ENCODE results near the gene C6orf62.
"Not testable (repeated sequence)": the region's sequence is repeated elsewhere in the genome, so short reads cannot be mapped to it uniquely, and the experiment has no call there.

C6orf62 gene

DNA sequence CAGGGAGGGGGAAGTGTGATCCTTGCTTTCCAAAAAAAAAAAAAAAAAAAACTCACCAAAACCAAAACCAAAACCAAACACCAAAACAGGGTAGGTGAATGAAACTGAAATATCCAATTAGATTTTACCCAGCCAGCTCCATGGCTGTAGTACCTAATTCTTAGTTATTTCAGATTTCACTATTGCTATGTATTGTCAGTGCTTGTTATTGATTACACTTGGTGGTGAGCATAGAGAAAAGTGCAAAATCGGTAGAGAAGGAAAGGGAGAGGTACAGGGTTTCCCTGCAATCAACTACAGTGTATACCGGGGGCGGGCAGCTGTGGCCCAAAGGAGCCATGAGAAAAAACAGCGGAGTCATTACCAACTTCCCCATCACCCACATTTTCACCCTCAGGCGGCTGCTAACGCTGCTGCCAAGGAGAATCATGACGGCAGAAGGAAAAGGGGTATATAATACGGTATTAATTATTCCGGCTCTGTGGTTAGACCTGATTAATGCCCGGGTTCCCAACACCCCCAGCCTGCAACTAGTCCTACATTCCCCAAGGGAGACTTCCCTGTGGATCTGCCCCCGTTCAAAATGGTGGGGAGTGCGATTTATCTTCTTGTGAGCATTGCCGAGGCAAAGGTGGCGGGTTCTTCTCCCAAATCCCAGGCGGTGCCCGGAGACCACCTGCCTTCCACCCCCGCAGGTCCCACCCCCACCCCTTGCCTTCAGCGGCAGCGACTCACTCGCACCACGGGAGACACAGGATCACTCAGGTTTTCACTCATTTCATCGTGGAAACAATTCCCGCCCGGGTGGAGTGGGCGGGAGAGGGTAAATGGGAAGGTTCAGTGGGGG is at the start of gene C6orf62:
C6orf62 (minus strand) TSS at position 30 of the 847 bp plus-strand sequence. CDS start 486 bp downstream, outside the sequence.
- DNase-seq, result peak; percentile 25 to 29

DNA sequence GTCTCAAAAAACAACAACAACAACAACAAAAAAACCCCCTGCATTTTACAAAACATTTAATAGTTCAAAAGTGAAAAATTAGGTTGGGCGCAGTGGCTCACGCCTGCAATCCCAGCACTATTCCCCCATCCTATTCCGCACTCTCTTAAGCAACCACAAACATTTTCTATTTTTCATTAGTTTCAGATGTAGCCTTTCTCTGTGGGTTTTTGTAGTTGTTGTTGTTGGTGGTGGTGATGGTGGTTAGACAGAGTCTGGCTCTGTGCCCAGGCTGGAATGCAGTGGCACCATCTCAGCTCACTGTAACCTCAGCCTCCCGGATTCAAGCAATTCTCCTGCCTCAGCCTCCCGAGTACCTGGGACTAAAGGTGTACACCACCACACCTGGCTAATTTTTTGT is 49.4 kb upstream of the C6orf62 start:
- DNase-seq, result no peak

- DNase-seq, result peak; percentile 73 to 79
Observed at GRCh38 chr6:24766680-24767462, 47.9 kb upstream of the C6orf62 start.

DNA sequence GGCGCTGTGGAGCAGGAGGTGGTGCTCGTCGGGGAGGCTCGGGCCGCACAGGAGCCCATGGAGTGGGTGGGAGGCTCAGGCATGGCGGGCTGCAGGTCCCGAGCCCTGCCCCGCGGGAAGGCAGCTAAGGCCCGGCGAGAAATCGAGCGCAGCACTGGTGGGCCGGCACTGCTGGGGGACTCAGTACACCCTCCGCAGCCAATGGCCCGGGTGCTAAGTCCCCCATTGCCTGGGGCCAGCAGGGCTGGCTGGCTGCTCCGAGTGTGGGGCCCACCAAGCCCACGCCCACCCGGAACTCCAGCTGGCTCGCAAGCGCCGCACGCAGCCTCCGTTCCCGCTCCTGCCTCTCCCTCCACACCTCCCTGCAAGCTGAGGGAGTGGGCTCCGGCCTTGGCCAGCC is 47.0 kb upstream of the C6orf62 start:
- DNase-seq, result not testable (repeated sequence)

DNA sequence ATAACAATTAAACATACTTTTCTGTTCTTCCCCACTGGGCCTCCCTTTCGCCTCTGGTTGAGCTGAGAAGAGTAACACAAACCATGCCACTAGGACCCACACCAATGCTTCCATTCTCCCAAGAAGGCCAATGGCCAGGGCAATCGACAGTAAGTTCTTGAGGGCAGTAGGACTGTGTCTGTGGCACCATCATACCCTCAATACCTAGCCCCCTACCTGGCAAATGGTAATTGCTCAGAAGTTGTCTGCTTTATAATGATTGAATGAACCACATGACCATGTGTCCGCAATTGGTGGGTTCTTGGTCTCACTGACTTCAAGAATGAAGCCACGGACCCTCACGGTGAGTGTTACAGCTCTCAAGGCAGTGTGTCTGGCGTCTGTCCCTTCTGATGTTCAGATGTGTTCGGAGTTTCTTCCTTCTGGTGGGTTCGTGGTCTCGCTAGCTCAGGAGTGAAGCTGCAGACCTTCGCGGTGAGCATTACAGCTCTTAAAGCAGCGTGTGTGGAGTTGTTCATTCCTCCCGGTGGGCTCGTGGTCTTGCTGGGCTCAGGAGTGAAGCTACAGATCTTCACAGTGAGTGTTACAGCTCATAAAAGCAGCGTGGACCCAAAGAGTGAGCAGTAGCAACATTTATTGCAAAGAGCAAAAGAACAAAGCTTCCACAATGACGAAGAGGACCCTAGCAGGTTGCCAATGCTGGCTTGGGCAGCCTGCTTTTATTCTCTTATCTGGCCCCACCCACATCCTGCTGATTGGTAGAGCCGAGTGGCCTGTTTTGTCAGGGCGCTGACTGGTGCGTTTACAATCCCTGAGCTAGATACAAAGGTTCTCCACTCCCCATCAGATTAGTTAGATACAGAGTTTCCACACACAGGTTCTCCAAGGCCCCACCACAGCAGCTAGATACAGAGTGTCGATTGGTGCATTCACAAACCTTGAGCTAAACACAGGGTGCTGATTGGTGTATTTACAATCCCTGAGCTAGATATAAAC is 46.2 kb upstream of the C6orf62 start:
- DNase-seq, result not testable (repeated sequence)

- no peak for DNase-seq
Observed at GRCh38 chr6:24763578-24763977, 44.6 kb upstream of the C6orf62 start.

DNA sequence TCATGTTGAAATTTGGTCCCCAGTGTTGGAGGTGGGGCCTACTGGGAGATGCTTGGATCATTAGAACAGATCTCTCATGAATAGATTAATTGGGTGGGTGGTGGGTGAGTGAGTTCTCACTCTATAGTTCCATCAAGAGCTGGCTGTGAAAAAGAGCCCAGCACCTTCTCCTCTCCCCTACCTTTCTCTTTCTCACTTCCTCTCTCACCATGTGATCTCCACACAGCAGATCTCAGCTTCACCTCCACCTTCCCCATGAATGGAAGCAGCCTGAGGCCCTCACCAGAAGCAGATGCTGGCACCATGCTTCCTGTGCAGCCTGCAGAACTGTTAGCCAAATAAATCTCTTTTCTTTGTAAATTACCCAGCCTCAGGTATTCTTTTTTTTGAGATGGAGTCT is 42.9 kb upstream of the C6orf62 start:
- no peak for DNase-seq

- DNase-seq, result no peak
Observed at GRCh38 chr6:24761193-24761835, 42.4 kb upstream of the C6orf62 start.

DNA sequence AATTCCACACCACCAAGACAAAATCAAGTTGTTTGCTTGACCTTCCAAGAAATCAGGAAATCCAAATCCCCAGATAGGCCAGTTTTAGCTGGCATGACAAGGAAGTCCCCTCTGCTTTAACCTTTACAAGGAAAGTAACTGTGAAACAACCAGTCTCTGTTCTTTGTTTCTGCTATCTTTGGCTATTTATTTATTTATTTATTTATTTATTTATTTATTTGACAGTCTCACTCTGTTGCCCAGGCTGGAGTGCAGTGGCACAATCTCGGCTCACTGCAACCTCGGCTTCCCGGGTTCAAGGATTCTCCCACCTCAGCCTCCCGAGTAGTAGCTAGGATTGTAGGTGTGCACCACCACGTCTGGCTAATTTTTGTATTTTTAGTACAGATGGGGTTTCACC is 41.3 kb upstream of the C6orf62 start:
- DNase-seq, result no peak

DNA sequence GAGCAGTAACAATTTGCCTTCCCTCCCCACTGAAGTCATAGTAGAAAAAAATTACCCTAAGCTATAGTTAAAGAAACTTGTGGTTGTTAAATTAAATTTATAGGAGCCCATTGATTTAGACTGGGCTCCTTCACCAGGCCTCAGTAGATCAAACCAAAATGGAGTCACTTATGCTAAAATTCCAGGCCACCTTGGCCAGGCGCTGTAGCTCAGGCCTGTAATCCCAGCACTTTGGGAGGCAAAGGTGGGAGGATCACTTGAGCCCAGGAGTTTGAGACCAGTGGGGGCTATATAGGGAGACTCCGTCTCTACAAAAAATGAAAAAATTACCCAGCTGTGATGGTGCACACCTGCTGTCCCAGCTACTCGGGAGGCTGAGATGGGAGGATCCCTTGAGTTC is 40.8 kb upstream of the C6orf62 start:
- DNase-seq, result no peak

GRCh38 chr6:24757611-24758010 is 38.7 kb upstream of the C6orf62 start:
- DNase-seq, result peak; percentile 12 to 24

DNA sequence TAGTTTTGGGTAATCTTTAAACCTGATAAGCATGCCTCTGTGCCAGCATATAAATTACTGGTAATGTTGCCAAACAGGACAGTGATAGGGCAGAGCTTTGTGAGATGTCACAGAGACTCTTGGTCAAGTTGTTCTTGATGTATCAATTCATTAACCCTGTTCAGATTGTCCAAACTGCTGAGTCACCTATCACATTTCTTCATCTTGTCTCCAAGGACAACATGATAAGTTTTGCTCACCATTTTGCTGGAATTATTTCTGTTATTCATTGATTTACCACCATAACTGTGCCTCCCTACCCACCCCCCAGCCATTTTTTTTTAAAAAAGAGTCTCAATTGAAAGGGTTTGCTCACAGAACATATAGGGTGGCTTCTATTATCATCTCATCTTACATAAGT is 36.3 kb upstream of the C6orf62 start:
- DNase-seq, result no peak

DNA sequence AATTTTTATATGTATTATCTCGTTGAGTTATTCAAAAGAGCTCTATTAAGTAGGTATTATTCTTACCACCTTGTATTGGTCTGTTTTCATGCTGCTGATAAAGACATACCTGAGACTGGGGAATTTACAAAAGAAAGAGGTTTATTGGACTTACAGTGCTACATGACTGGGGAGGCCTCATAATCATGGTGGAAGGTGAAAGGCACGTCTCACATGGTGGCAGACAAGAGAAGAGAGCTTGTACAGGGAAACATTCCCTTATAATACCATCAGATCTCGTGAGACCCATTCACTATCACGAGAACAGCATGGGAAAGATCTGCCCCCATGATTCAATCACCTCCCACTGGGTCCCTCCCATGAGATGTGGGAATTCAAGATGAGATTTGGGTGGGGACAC is 35.4 kb upstream of the C6orf62 start:
- not testable (repeated sequence) for DNase-seq

DNA sequence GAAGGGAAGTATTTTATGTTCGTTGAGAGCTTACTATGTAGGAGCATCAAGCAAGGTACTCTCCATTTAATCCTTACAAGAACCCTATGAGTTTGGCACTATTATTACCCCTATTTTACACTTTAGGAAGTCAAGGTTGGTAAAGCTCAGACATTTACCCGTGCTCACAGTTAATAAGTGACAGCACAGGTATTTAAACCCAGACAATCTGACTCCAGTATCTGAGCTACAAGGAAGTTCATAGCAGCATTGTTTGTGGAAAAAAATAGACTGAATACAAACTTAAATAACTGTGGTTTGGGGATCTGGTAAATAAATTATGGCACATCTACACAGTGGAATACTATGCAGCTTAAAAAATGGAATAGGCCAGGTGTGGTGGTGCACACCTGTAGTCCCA is 34.6 kb upstream of the C6orf62 start:
- DNase-seq, result no peak

DNA sequence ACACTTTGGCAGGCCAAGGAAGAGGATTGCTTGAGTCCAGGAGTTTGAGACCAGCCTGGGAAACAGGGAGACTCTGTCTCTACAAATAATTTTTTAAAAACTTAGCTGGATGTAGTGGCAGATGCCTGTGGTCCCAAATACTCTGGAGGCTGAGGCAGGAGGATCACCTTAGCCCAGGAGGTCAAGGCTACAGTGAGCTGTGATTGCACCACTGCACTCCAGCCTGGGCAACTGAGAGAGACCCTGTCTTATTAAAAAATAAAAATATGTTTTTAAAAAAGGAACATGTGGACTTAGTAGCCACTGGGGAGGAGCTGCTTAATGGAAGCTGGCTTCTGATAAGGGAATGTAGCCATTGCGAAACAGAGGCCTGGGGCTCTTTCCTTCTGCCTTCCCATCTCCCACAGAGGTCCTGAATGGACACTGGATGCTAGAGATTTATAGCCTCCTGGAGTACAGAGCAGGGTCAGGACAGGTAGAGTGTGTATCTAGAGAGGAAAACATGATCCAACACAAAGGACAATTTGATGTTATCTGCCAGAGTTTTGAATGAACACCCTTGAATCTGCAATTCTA is 34.1 kb upstream of the C6orf62 start:
- DNase-seq, result no peak

GRCh38 chr6:24752503-24752902 is 33.5 kb upstream of the C6orf62 start:
- DNase-seq, result no peak

DNA sequence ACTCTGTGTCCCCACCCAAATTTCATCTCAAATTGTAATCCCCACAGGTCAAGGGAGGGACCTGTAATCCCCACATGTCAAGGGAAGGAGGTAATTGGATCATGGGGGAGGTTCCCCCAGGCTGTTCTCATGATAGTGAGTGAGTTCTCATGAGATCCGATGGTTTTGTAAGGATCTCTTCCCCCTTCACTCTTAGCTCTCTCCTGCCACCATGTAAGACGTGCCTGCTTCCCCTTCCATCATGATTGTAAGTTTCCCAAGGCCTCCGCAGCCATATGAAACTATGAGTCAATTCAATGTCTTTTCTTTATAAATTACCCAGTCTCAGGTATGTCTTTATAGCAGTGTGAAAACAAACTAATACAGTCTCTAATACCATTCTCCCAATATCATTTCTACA is 31.9 kb upstream of the C6orf62 start:
- not testable (repeated sequence) for DNase-seq

DNA sequence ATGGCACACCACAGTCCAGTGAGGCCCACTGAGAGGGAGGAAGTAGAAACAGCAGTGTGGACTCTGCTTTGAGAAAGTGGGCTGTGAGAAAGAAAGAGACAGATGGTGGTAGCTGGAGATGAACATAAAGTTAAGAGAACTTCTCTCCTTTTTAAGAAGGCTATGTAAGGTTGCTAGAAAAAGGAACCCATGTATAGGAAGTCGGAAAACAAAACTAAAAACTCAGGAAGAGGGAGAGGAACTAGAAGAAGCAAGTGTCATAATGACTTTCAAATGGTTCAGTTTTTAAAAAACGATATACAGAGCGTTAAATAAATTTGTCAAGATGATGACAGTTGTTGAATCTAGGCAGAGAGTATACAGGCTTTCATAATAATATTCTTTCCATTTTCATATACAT is 30.3 kb upstream of the C6orf62 start:
- peak in 1 of 2 experiments; percentile 13 for DNase-seq

- no peak for DNase-seq
Observed at GRCh38 chr6:24744911-24745310, 26.0 kb upstream of the C6orf62 start.

- DNase-seq, result peak; percentile 49 to 64
Observed at GRCh38 chr6:24743944-24744335, 25.0 kb upstream of the C6orf62 start.

- DNase-seq, result peak; percentile 41 to 48
Observed at GRCh38 chr6:24743265-24743943, 24.4 kb upstream of the C6orf62 start.
